T-cell (primary cell): ENCODE data around the gene PLEKHH1. TPM values are rescaled to one million over a fixed set of nuclear protein-coding genes. Genes with fewer than 3 reads are reported as not detected.

Source experiments
- ATAC-seq, 4 experiments: fragments of 200-7000 bp in 3 of 4; fragments of 150-1000 bp in 1 of 4; cut with Tn5 transposase; replicated peaks in 1 of 4; 1 replicate in 3 of 4; 2 replicates in 1 of 4; pipeline ENCODE4 v1.10.0; 2021; ENCODE audit warnings: moderate library complexity in 3 of 4, mild to moderate bottlenecking in 2 of 4, moderate number of reproducible peaks in 1 of 4
- CTCF ChIA-PET, 2 donors: fragments of 300-600 bp; sonication (Branson Sonifier 250); formaldehyde crosslinking; loops; one replicate each; lab custom pipeline; 2022; ENCODE audit warnings: antibody characterized with exemption in 2 of 2; lab: Charles Lee
- POLR2A ChIA-PET, 2 donors: fragments of 300-600 bp; sonication (Branson Sonifier 250); formaldehyde crosslinking; loops; one replicate each; lab custom pipeline; 2022; ENCODE audit warnings: antibody characterized with exemption in 2 of 2; lab: Charles Lee
- DNase-seq, 35 experiments: peaks; one replicate each; pipeline versions ENCODE4 v3.0.0 to v3.0.0-alpha.2; 2013 to 2023
- H3K27ac ChIP-seq: one replicate; pipeline ENCODE4 v1.5.1; 2013; ENCODE audit warnings: low read length
- H3K27me3 ChIP-seq, 2 experiments: replicated peaks in 1 of 2; 1 replicate in 1 of 2; 2 replicates in 1 of 2; pipeline versions ENCODE4 v1.6.1 to v1.7.0; 2013; ENCODE audit warnings: low read length in 1 of 2, mixed read lengths in 1 of 2; ENCODE audit not compliant: control insufficient read depth in 2 of 2, insufficient read depth in 2 of 2; ENCODE audit errors: extremely low read depth in 1 of 2
- H3K36me3 ChIP-seq, 2 donors: 1 replicate in 1 of 2; 2 replicates in 1 of 2; pipeline versions ENCODE4 v1.6.1 to v1.7.0; 2013; ENCODE audit warnings: low read length in 1 of 2; ENCODE audit not compliant: control insufficient read depth in 2 of 2, insufficient read depth in 1 of 2; ENCODE audit errors: extremely low read depth in 1 of 2
- H3K4me1 ChIP-seq, 2 experiments: 1 replicate in 1 of 2; 2 replicates in 1 of 2; pipeline versions ENCODE4 v1.6.1 to v1.7.0; 2013; ENCODE audit warnings: low read length in 2 of 2, mixed read lengths in 1 of 2; ENCODE audit not compliant: insufficient read depth in 2 of 2, control insufficient read depth in 1 of 2; ENCODE audit errors: extremely low read depth in 1 of 2
- H3K4me3 ChIP-seq, 2 donors: 1 replicate in 1 of 2; 2 replicates in 1 of 2; pipeline versions ENCODE4 v1.5.1 to v1.7.0; 2013; ENCODE audit warnings: mild to moderate bottlenecking in 2 of 2, low read length in 1 of 2, moderate library complexity in 1 of 2; ENCODE audit not compliant: control insufficient read depth in 1 of 2; ENCODE audit errors: extremely low read depth in 1 of 2
- H3K9me3 ChIP-seq: 2 replicates; pipeline ENCODE4 v1.7.0; 2013
- H3K27ac Mint-ChIP-seq, 2 donors: one replicate each; pipeline ENCODE4 v1.8.0; 2020 to 2021; ENCODE audit warnings: mild to moderate bottlenecking in 2 of 2, mixed read lengths in 2 of 2
- H3K27me3 Mint-ChIP-seq, 2 donors: one replicate each; pipeline ENCODE4 v1.8.0; 2021 to 2022; ENCODE audit warnings: mixed read lengths in 2 of 2
- H3K36me3 Mint-ChIP-seq: one replicate; pipeline ENCODE4 v1.8.0; 2021; ENCODE audit warnings: mixed read lengths
- H3K4me1 Mint-ChIP-seq, 3 donors: one replicate each; pipeline ENCODE4 v1.8.0; 2020 to 2022; ENCODE audit warnings: mixed read lengths in 3 of 3, mild to moderate bottlenecking in 1 of 3
- H3K4me3 Mint-ChIP-seq, 3 donors: one replicate each; pipeline ENCODE4 v1.8.0; 2020 to 2022; ENCODE audit warnings: mild to moderate bottlenecking in 3 of 3, mixed read lengths in 3 of 3, moderate library complexity in 3 of 3
- H3K9me3 Mint-ChIP-seq, 3 donors: one replicate each; pipeline ENCODE4 v1.8.0; 2020 to 2022; ENCODE audit warnings: mixed read lengths in 3 of 3
- WGBS: methylation state at CpG from one replicate; pipeline ENCODE4 v1.1.5; 2013; ENCODE audit warnings: missing lambda C conversion rate; ENCODE audit not compliant: insufficient coverage; 5-methylcytosine and 5-hydroxymethylcytosine counted together
- total RNA-seq, 35 experiments: library from RNA in 6 of 35; stranded (reverse) in 6 of 35; fragments of 120-200 nt in 1 of 35; gene quantifications; one replicate each; pipeline versions ENCODE4 v1.2.1 to v1.2.4 and lab custom pipeline; 2013 to 2026

PLEKHH1 gene
- total RNA-seq, 5 donors from 2014 or later (not counting 1 experiment from before 2014, with no cell fraction given): 0.20 to 1.0 (median 0.58) TPM

GRCh38 chr14:67556671-67557070 lies 23.6 kb downstream of the PLEKHH1 start:
- 83% methylated on average over 2 of the region's 2 CpGs for WGBS
- no peaks in the 10 kb centered on the region for H3K9me3 Mint-ChIP-seq
- Histone ChIP-seq H3K4me1 (no peaks in the 10 kb centered on the region), H3K27ac (no peak overlapping the region), H3K9me3 (no peaks in the 10 kb centered on the region), H3K4me3 (no peak overlapping the region), H3K36me3 (no peaks in the 10 kb centered on the region), H3K27me3 (peaks cover 0 to 10% of the 10 kb centered on the region in 2 experiments)
- ATAC-seq (no peak), DNase-seq (no peak)
- no peaks in the 10 kb centered on the region for H3K27me3 Mint-ChIP-seq
- ChIA-PET CTCF (interaction anchor here (0.7 to 0.9 kb wide), 2 partner anchors 30 to 129 kb away, joined by 3 read pairs; no protein-coding TSS in a partner anchor), POLR2A (no interaction called here)
- no peaks in the 10 kb centered on the region for H3K4me1 Mint-ChIP-seq
- H3K27ac Mint-ChIP-seq: no peak overlapping the region
- H3K4me3 Mint-ChIP-seq: no peak overlapping the region
- no peaks in the 10 kb centered on the region for H3K36me3 Mint-ChIP-seq

DNA sequence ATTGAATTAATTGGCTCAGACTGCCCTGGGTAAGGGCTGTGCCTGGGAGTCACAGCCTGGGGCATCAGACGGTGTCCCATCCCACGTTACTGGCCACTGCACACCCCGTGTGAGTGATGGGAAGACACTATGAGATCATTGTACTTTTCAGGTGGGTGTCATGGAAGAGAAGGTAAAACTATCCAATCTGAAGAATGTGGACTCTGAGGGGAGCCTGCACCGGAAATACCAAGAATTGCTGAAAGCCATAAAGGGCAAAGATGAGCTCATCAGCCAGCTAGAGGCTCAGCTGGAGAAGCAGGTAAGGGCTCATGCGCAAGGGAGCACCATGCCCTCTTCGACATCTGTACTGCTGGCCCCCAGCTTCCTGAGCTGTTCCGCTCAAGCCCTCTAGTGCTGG lies 24.0 kb downstream of the PLEKHH1 start:
- no peaks in the 10 kb centered on the region for H3K27me3 Mint-ChIP-seq
- CTCF ChIA-PET: no interaction called here
- no peaks in the 10 kb centered on the region for H3K9me3 Mint-ChIP-seq
- Histone ChIP-seq H3K27me3 (peaks cover 0 to 14% of the 10 kb centered on the region in 2 experiments), H3K4me1 (no peaks in the 10 kb centered on the region), H3K4me3 (no peak overlapping the region), H3K9me3 (no peaks in the 10 kb centered on the region), H3K36me3 (no peaks in the 10 kb centered on the region), H3K27ac (no peak overlapping the region)
- no peak for ATAC-seq
- H3K4me3 Mint-ChIP-seq: no peak overlapping the region
- no peak for DNase-seq
- no peak overlapping the region for H3K27ac Mint-ChIP-seq
- H3K4me1 Mint-ChIP-seq: no peaks in the 10 kb centered on the region
- WGBS: 72% methylated on average over 6 of the region's 7 CpGs
- POLR2A ChIA-PET: no interaction called here
- no peaks in the 10 kb centered on the region for H3K36me3 Mint-ChIP-seq

- no peaks in the 10 kb centered on the region for H3K27me3 Mint-ChIP-seq
Observed at GRCh38 chr14:67557656-67558055, 24.6 kb downstream of the PLEKHH1 start.

DNA sequence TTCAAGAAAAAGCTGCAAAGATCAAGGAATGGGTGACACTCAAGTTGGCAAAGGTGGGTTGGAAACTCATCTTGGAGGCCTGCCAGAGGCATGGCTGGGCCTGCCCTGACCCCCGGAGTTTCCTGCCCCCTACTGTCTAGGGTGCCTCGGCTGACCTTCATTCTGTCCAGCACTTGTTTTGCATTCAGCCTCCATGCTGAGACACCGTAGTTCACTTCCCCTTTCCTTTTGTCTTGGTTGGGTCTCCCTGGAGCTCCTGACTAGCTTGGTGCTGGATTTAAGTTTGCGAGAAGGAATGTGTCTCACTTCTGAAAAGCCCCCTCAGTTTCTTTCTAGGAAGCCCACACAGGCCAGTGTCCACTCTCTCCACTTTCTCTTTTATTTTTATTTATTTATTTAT lies 26.5 kb downstream of the PLEKHH1 start:
- Mint-ChIP-seq H3K9me3 (no peaks in the 10 kb centered on the region), H3K27me3 (no peaks in the 10 kb centered on the region), H3K4me1 (no peaks in the 10 kb centered on the region), H3K27ac (no peak overlapping the region), H3K36me3 (no peaks in the 10 kb centered on the region), H3K4me3 (no peak overlapping the region)
- no peak overlapping the region for H3K4me3 ChIP-seq
- H3K4me1 ChIP-seq: no peaks in the 10 kb centered on the region
- ATAC-seq (no peak), DNase-seq (no peak)
- H3K36me3 ChIP-seq: no peaks in the 10 kb centered on the region
- ChIA-PET POLR2A (no interaction called here), CTCF (no interaction called here)
- peaks cover 0 to 16% of the 10 kb centered on the region in 2 experiments for H3K27me3 ChIP-seq
- H3K27ac ChIP-seq: no peak overlapping the region
- no peaks in the 10 kb centered on the region for H3K9me3 ChIP-seq
- 15% methylated on average over 3 of the region's 4 CpGs for WGBS

More at GRCh38 chr14:67557656-67558055, 24.6 kb downstream of the PLEKHH1 start:
- no peak for DNase-seq
- no peak for ATAC-seq
- H3K27me3 ChIP-seq: peaks cover 0 to 19% of the 10 kb centered on the region in 2 experiments
- WGBS: 58% methylated on average over 3 of the region's 3 CpGs
- Mint-ChIP-seq H3K27ac (no peak overlapping the region), H3K4me1 (no peaks in the 10 kb centered on the region), H3K36me3 (no peaks in the 10 kb centered on the region), H3K9me3 (no peaks in the 10 kb centered on the region), H3K4me3 (no peak overlapping the region)
- no peaks in the 10 kb centered on the region for H3K36me3 ChIP-seq
- POLR2A ChIA-PET: interaction anchor here in 1 of 2 donors (0.6 kb wide), 1 partner anchor 143 kb away, joined by 12 read pairs; no protein-coding TSS in a partner anchor
- no peak overlapping the region for H3K27ac ChIP-seq
- no peaks in the 10 kb centered on the region for H3K9me3 ChIP-seq
- H3K4me3 ChIP-seq: no peak overlapping the region
- H3K4me1 ChIP-seq: no peaks in the 10 kb centered on the region
- CTCF ChIA-PET: no interaction called here

DNA sequence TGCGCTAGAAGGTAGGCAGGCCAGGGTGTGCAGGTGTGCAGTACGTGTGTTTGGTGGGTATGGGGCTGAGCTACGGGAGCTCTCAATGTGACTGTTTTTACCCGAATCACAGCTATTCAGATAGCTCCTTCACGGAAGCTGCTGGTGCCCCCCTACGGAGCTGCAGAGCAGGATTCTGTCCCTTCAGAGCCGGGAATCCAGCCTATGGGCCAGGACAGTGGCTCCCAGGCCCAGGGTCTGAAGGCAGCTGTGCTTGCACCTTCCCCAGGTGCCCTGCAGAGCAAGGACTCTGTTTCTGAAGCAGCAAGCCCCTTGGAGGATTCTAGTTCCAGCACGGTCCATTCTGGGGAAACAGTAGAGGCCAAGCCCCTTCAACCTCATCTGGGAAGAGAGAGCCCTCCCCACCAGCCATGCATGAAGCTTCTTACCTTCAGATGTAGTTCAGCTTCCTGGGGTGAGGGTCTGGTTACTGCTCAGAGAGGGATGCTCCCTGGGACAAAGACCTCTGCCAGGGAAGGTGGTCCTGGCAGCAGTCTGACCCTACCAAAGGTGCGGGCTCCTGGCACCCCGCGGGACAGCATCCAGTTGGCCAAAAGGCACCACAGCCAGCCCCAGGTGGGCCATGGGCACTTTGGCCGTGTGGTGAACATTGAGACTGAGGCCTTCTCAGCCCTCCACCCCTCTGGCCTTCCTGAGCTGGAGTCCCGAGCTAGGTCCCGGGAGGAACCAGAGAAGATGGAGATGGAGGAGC lies 29.1 kb downstream of the PLEKHH1 start:
- ATAC-seq (no peak), DNase-seq (no peak)
- no peak overlapping the region for H3K4me3 ChIP-seq
- Mint-ChIP-seq H3K27me3 (no peaks in the 10 kb centered on the region), H3K27ac (no peak overlapping the region), H3K36me3 (no peaks in the 10 kb centered on the region), H3K9me3 (no peaks in the 10 kb centered on the region), H3K4me1 (no peaks in the 10 kb centered on the region), H3K4me3 (no peak overlapping the region)
- H3K4me1 ChIP-seq: no peaks in the 10 kb centered on the region
- peaks cover 0 to 15% of the 10 kb centered on the region in 2 experiments for H3K27me3 ChIP-seq
- POLR2A ChIA-PET: no interaction called here
- WGBS: 83% methylated on average over 7 of the region's 14 CpGs
- CTCF ChIA-PET: interaction anchor here in 1 of 2 donors (0.6 to 1.1 kb wide), 2 partner anchors 10 to 135 kb away, joined by 3 to 5 read pairs; no protein-coding TSS in a partner anchor
- no peaks in the 10 kb centered on the region for H3K36me3 ChIP-seq
- no peak overlapping the region for H3K27ac ChIP-seq
- H3K9me3 ChIP-seq: no peaks in the 10 kb centered on the region

DNA sequence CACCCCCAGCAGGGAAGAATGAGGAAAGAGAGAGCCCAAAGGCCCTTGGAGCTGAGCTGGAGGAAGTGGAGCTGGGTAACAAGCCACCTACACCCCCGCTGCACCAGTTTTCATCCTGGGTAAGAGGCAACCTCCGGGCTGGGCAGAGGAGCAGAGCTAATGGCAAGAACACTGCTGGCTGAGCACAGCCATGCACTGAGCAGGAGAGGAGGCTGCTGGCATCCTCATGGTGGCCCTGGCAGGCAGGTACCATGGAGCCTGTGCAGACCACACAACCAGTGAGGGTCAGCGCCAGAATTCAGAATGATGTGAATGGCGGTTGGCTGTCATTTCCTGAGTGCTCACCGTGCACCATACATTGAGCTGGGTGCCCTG lies 29.7 kb downstream of the PLEKHH1 start:
- DNase-seq (no peak), ATAC-seq (no peak)
- ChIA-PET POLR2A (no interaction called here), CTCF (interaction anchor here (0.6 to 1.1 kb wide), 3 partner anchors 8 to 135 kb away, joined by 3 to 5 read pairs (median 3); no protein-coding TSS in a partner anchor)
- H3K9me3 ChIP-seq: no peaks in the 10 kb centered on the region
- no peak overlapping the region for H3K27ac Mint-ChIP-seq
- no peak overlapping the region for H3K27ac ChIP-seq
- H3K27me3 ChIP-seq: peaks cover 0 to 15% of the 10 kb centered on the region in 2 experiments
- no peaks in the 10 kb centered on the region for H3K9me3 Mint-ChIP-seq
- no peaks in the 10 kb centered on the region for H3K4me1 ChIP-seq
- H3K36me3 Mint-ChIP-seq: no peaks in the 10 kb centered on the region
- H3K36me3 ChIP-seq: no peaks in the 10 kb centered on the region
- H3K4me3 Mint-ChIP-seq: no peak overlapping the region
- H3K4me3 ChIP-seq: no peak overlapping the region
- no peaks in the 10 kb centered on the region for H3K27me3 Mint-ChIP-seq
- H3K4me1 Mint-ChIP-seq: no peaks in the 10 kb centered on the region
- 94% methylated on average over 5 of the region's 5 CpGs for WGBS
